ENCODE data around the gene PCBP3.

- TF ChIP-seq EZH2phosphoT487 (IDR thresholded peaks at IDR 0.05) (no peak), CTCF (IDR thresholded peaks at IDR 0.05) (no peak)
Measured at GRCh38 chr21:45987121-45987711, 343.7 kb downstream of the PCBP3 start.
